SK-N-SH treated with all-trans-retinoic acid at 6 μM for 48 hours (cell line): ENCODE results near the gene IL1R1.

ENCODE experiments used
- ATAC-seq: fragments of 200-7000 bp; cut with Tn5 transposase; 3 replicates; pipeline ENCODE4 v1.9.1; 2020; ENCODE audit warnings: mild to moderate bottlenecking, moderate library complexity
- ARNTL ChIP-seq: fragments of 450-650 bp; formaldehyde crosslinking; IDR thresholded peaks from 2 replicates; pipeline ENCODE4 v1.5.0; 2020; ENCODE audit warnings: low read depth, mild to moderate bottlenecking, moderate library complexity, borderline replicate concordance
- BACH2 ChIP-seq: fragments of 250-450 bp; sonication (Bioruptor Pico); IDR thresholded peaks from 2 replicates; pipeline ENCODE4 v1.9.0; 2021; ENCODE audit warnings: mild to moderate bottlenecking, borderline replicate concordance
- CSDC2 ChIP-seq: fragments of 250-450 bp; sonication (Bioruptor Pico); IDR thresholded peaks from 2 replicates; pipeline ENCODE4 v1.5.0; 2020; ENCODE audit warnings: mild to moderate bottlenecking, moderate library complexity
- ESRRG ChIP-seq: fragments of 250-450 bp; sonication (Bioruptor Pico); IDR thresholded peaks from 2 replicates; pipeline ENCODE4 v1.6.1; 2021; ENCODE audit warnings: mild to moderate bottlenecking
- GLIS3 ChIP-seq: fragments of 250-450 bp; sonication (Bioruptor Pico); IDR thresholded peaks from 2 replicates; pipeline ENCODE4 v1.5.0; 2020; ENCODE audit warnings: mild to moderate bottlenecking, moderate library complexity
- ISL1 ChIP-seq: fragments of 250-450 bp; sonication (Bioruptor Pico); IDR thresholded peaks from 2 replicates; pipeline ENCODE4 v2.1.2; 2022; ENCODE audit warnings: mild to moderate bottlenecking, moderate library complexity
- OSR1 ChIP-seq: fragments of 250-450 bp; sonication (Bioruptor Pico); IDR thresholded peaks from 2 replicates; pipeline ENCODE4 v1.8.0; 2022; ENCODE audit warnings: moderate library complexity, mild to moderate bottlenecking, inconsistent platforms
- PPARA ChIP-seq: fragments of 250-450 bp; sonication (Bioruptor Pico); IDR thresholded peaks from 2 replicates; pipeline ENCODE4 v1.5.0; 2020; ENCODE audit warnings: mild to moderate bottlenecking, borderline replicate concordance
- ZFP3 ChIP-seq: fragments of 250-450 bp; sonication (Bioruptor Pico); IDR thresholded peaks from 2 replicates; pipeline ENCODE4 v1.5.0; 2020; ENCODE audit warnings: mild to moderate bottlenecking, moderate library complexity
- ZNF565 ChIP-seq: fragments of 450-650 bp; formaldehyde crosslinking; conservative IDR thresholded peaks from 2 replicates; pipeline ENCODE4 v1.5.0; 2020; ENCODE audit warnings: low read depth, mild to moderate bottlenecking, moderate library complexity
- ZNF70 ChIP-seq: fragments of 450-650 bp; formaldehyde crosslinking; IDR thresholded peaks from 2 replicates; pipeline ENCODE4 v1.5.0; 2020; ENCODE audit warnings: mild to moderate bottlenecking, moderate library complexity
- TF ChIP-seq, protein P1 (sequence below): fragments of 250-450 bp; sonication (Bioruptor Pico); IDR thresholded peaks from 2 replicates; pipeline ENCODE4 v1.5.0; 2020; ENCODE audit warnings: mild to moderate bottlenecking, moderate library complexity
- TF ChIP-seq, protein P2 (sequence below): fragments of 250-450 bp; sonication (Bioruptor Pico); IDR thresholded peaks from 2 replicates; pipeline ENCODE4 v1.5.1; 2021; ENCODE audit warnings: mild to moderate bottlenecking, moderate library complexity
- TF ChIP-seq, protein P3 (sequence below): fragments of 250-450 bp; sonication (Bioruptor Pico); IDR thresholded peaks from 2 replicates; pipeline ENCODE4 v1.5.1; 2020; ENCODE audit warnings: low read depth, mild to moderate bottlenecking, moderate library complexity
- TF ChIP-seq, protein P4 (sequence below): fragments of 250-450 bp; sonication (Bioruptor Pico); IDR thresholded peaks from 2 replicates; pipeline ENCODE4 v1.8.0; 2020; ENCODE audit warnings: mild to moderate bottlenecking, moderate library complexity, borderline replicate concordance
- TF ChIP-seq, protein P5 (sequence below): fragments of 250-450 bp; sonication (Bioruptor Pico); IDR thresholded peaks from 2 replicates; pipeline ENCODE4 v1.8.0; 2021; ENCODE audit warnings: low read depth, mild to moderate bottlenecking, moderate library complexity, borderline replicate concordance

The IL1R1 gene

DNA sequence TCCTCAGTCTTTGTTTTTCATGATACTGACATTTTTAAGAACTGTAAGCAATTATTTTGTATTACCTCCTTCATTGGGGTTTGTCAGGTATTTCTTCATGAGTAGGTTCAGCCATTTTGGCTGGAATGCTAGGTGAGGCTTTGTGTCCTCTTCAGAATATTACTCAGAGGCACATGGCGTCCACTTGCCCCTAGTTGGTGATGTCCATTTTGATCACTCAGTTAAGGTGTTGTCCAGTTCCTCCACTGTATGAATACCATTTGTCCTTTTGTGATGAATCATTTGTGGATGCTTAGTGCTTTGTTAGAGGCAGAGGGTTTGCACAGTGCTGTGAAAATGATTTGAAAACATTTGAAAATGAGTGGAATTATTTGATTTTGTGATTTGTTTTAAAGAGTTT lies 49.0 kb downstream of the IL1R1 start (continued):
- TF ChIP-seq, protein P1, sequence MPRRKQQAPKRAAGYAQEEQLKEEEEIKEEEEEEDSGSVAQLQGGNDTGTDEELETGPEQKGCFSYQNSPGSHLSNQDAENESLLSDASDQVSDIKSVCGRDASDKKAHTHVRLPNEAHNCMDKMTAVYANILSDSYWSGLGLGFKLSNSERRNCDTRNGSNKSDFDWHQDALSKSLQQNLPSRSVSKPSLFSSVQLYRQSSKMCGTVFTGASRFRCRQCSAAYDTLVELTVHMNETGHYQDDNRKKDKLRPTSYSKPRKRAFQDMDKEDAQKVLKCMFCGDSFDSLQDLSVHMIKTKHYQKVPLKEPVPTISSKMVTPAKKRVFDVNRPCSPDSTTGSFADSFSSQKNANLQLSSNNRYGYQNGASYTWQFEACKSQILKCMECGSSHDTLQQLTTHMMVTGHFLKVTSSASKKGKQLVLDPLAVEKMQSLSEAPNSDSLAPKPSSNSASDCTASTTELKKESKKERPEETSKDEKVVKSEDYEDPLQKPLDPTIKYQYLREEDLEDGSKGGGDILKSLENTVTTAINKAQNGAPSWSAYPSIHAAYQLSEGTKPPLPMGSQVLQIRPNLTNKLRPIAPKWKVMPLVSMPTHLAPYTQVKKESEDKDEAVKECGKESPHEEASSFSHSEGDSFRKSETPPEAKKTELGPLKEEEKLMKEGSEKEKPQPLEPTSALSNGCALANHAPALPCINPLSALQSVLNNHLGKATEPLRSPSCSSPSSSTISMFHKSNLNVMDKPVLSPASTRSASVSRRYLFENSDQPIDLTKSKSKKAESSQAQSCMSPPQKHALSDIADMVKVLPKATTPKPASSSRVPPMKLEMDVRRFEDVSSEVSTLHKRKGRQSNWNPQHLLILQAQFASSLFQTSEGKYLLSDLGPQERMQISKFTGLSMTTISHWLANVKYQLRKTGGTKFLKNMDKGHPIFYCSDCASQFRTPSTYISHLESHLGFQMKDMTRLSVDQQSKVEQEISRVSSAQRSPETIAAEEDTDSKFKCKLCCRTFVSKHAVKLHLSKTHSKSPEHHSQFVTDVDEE (CRISPR knock-in tag), result no peak

DNA sequence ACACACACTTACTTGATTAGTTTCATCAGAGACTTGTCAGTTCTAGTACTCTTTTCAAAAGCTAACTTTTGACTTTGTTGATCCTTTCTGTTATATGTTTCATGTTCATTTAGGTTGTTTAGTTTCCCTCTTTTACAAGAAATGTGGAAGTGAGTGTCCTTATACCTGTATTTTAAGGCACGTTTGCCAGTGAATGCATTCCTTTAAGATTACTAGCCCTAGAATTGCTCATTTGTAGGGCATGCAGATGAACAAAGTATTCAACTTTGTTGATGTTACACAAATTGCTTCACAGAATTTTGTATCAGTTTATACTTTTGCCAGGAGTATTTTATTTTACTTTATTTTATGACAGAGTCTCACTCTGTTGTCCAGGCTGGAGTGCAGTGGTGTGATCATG lies 50.5 kb downstream of the IL1R1 start:
- TF ChIP-seq BACH2 (CRISPR knock-in tag) (no peak), ZNF70 (CRISPR knock-in tag) (no peak), OSR1 (CRISPR knock-in tag) (no peak), CSDC2 (CRISPR knock-in tag) (no peak), GLIS3 (CRISPR knock-in tag) (no peak), PPARA (CRISPR knock-in tag) (no peak), ISL1 (CRISPR knock-in tag) (no peak), ZNF565 (CRISPR knock-in tag) (no peak)
- TF ChIP-seq, protein P2, sequence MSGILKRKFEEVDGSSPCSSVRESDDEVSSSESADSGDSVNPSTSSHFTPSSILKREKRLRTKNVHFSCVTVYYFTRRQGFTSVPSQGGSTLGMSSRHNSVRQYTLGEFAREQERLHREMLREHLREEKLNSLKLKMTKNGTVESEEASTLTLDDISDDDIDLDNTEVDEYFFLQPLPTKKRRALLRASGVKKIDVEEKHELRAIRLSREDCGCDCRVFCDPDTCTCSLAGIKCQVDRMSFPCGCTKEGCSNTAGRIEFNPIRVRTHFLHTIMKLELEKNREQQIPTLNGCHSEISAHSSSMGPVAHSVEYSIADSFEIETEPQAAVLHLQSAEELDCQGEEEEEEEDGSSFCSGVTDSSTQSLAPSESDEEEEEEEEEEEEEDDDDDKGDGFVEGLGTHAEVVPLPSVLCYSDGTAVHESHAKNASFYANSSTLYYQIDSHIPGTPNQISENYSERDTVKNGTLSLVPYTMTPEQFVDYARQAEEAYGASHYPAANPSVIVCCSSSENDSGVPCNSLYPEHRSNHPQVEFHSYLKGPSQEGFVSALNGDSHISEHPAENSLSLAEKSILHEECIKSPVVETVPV (CRISPR knock-in tag), result no peak
- TF ChIP-seq, protein P3, sequence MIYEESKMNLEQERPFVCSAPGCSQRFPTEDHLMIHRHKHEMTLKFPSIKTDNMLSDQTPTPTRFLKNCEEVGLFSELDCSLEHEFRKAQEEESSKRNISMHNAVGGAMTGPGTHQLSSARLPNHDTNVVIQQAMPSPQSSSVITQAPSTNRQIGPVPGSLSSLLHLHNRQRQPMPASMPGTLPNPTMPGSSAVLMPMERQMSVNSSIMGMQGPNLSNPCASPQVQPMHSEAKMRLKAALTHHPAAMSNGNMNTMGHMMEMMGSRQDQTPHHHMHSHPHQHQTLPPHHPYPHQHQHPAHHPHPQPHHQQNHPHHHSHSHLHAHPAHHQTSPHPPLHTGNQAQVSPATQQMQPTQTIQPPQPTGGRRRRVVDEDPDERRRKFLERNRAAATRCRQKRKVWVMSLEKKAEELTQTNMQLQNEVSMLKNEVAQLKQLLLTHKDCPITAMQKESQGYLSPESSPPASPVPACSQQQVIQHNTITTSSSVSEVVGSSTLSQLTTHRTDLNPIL (CRISPR knock-in tag), result no peak
- TF ChIP-seq, protein P1 (CRISPR knock-in tag), result no peak
- TF ChIP-seq, protein P4, sequence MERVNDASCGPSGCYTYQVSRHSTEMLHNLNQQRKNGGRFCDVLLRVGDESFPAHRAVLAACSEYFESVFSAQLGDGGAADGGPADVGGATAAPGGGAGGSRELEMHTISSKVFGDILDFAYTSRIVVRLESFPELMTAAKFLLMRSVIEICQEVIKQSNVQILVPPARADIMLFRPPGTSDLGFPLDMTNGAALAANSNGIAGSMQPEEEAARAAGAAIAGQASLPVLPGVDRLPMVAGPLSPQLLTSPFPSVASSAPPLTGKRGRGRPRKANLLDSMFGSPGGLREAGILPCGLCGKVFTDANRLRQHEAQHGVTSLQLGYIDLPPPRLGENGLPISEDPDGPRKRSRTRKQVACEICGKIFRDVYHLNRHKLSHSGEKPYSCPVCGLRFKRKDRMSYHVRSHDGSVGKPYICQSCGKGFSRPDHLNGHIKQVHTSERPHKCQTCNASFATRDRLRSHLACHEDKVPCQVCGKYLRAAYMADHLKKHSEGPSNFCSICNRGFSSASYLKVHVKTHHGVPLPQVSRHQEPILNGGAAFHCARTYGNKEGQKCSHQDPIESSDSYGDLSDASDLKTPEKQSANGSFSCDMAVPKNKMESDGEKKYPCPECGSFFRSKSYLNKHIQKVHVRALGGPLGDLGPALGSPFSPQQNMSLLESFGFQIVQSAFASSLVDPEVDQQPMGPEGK (CRISPR knock-in tag), result no peak
- no peak for ATAC-seq

DNA sequence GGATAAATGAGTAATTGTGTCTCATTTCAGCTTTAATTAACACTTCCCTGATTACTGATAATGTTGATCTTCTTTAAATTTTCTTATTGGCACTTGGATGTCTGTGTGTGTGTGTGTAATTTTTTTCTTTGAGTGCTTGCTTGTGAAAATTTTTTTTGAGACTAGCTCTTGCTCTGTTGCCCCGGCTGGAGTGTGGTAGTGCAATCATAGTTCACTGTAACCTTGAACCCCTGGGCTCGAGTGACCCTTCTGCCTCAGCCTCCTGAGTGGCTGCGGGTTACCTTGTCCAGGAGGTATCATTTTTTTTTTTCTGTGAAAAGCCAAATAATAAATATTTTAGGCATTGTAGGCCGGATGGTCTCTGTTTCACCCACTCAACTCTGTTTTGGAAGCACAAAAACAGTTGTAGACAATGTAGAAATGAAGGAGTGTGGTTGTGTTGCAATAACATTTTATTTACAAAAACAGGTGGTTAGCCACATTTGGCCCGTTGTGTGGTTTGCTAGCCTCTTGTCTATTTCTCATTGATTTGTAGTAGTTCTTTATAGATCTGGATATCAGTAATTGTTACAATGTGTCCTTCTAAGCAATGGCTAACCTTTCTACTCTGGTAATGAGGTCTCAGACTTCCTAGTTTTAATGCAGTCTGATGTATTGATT lies 52.2 kb downstream of the IL1R1 start:
- no peak for ATAC-seq
- TF ChIP-seq ZFP3 (CRISPR knock-in tag) (no peak), OSR1 (CRISPR knock-in tag) (no peak), ESRRG (CRISPR knock-in tag) (no peak), ARNTL (CRISPR knock-in tag) (no peak), ZNF565 (CRISPR knock-in tag) (no peak), ZNF70 (CRISPR knock-in tag) (no peak), ISL1 (CRISPR knock-in tag) (no peak), GLIS3 (CRISPR knock-in tag) (no peak)
- TF ChIP-seq, protein P2 (CRISPR knock-in tag), result no peak
- TF ChIP-seq, protein P1 (CRISPR knock-in tag), result no peak
- TF ChIP-seq, protein P5, sequence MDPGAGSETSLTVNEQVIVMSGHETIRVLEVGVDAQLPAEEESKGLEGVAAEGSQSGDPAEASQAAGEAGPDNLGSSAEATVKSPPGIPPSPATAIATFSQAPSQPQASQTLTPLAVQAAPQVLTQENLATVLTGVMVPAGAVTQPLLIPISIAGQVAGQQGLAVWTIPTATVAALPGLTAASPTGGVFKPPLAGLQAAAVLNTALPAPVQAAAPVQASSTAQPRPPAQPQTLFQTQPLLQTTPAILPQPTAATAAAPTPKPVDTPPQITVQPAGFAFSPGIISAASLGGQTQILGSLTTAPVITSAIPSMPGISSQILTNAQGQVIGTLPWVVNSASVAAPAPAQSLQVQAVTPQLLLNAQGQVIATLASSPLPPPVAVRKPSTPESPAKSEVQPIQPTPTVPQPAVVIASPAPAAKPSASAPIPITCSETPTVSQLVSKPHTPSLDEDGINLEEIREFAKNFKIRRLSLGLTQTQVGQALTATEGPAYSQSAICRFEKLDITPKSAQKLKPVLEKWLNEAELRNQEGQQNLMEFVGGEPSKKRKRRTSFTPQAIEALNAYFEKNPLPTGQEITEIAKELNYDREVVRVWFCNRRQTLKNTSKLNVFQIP, result no peak
- TF ChIP-seq, protein P3 (CRISPR knock-in tag), result no peak
